GM12891 (cell line): ENCODE measurements around the gene SRSF4.

Source experiments
- DNase-seq: peaks from one replicate; pipeline ENCODE4 v3.0.0; 2011; ENCODE audit warnings: low spot score; ENCODE audit not compliant: insufficient read length
- FAIRE-seq: peaks from 2 replicates; lab custom pipeline; 2011; peaks lifted over from hg19 to GRCh38; lab: Jason Lieb, UNC
- PAX5 ChIP-seq: IDR thresholded peaks from 2 replicates; pipeline ENCODE4 v1.6.1; 2011; ENCODE audit warnings: low read length, moderate library complexity, mild to moderate bottlenecking; ENCODE audit not compliant: insufficient read depth, severe bottlenecking
- POLR2A ChIP-seq: IDR thresholded peaks from 2 replicates; pipeline ENCODE4 v1.6.1; 2011; ENCODE audit warnings: low read depth, low read length, control low read depth
- POLR2AphosphoS5 ChIP-seq: IDR thresholded peaks from 2 replicates; pipeline ENCODE4 v1.6.1; 2011; ENCODE audit warnings: low read depth, low read length, control low read depth
- POU2F2 ChIP-seq: IDR thresholded peaks from 2 replicates; pipeline ENCODE4 v1.6.1; 2011; ENCODE audit warnings: low read depth, mild to moderate bottlenecking, control low read depth, low read length, moderate library complexity
- SPI1 ChIP-seq: IDR thresholded peaks from 2 replicates; pipeline ENCODE4 v1.6.1; 2011; ENCODE audit warnings: low read depth, low read length, control low read depth
- TAF1 ChIP-seq: IDR thresholded peaks from 2 replicates; pipeline ENCODE4 v1.6.1; 2011; ENCODE audit warnings: low read depth, low read length, control low read depth

Gene SRSF4

GRCh38 chr1:29202584-29203340 lies 21.1 kb upstream of the SRSF4 start:
- FAIRE-seq: peak; percentile 98
- peak; percentile 75 for DNase-seq
- TF ChIP-seq SPI1 (no peak), TAF1 (no peak), PAX5 (no peak), POLR2A (no peak), POU2F2 (no peak), POLR2AphosphoS5 (no peak)

DNA sequence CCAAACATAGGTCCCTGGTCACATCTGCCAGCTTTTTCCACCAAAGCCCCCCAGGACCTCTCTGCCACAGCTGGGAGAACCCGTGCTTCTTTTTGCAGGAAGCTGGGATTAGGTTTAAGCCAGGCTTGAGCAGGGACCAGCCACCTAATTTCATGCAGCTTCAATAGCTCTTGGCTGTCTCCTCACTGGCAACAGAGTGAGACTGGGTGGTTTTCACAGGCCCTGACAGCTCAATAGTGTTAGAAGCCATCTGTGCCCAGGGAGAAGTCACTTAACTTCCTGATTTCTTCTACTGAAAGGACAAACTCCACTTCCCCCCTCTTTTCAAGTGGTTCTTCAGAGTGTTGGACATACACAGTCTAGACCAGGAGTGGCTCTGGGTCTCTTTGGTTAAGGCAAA lies 20.4 kb upstream of the SRSF4 start:
- FAIRE-seq: no peak
- no peak for DNase-seq
- no peak for TF ChIP-seq POU2F2
- no peak for TF ChIP-seq PAX5
- TF ChIP-seq TAF1: no peak
- no peak for TF ChIP-seq SPI1
- no peak for TF ChIP-seq POLR2AphosphoS5
- TF ChIP-seq POLR2A: no peak

- TF ChIP-seq POU2F2 (no peak), PAX5 (no peak), SPI1 (no peak), POLR2A (no peak), POLR2AphosphoS5 (no peak), TAF1 (no peak)
- DNase-seq: no peak
- no peak for FAIRE-seq
Measured at GRCh38 chr1:29201595-29202051, 19.9 kb upstream of the SRSF4 start.

DNA sequence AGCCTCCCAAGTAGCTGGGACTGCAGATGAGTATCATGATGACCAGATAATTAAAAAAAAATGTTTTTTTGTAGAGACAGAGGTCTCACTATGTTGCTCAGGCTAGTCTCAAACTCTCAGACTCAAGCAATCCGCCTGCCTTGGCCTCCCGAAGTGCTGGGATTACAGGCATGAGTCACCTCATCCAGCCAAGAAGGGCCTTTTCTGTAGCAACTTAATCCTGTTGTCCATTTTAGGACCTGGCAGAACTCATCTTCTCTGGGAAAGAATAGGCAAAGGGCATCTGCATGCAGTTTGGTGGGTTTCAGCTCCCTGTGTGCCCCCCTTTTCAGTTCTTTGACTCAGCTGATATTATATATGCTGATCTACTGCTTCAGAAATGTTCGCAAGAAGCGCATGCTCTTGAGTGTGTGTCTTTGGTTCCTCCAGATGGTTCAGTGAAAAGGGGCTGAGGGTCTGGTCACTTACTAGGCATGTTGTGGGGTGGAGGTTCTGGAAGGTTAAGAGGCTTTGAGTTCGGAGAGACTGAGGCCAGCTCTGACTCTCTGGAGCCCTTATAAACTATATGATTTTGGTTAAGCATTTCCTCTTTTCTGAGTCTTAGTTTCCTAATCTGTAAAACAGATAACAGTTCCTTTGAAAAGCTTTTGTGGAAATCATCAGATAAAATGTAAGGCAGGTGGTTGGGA lies 19.4 kb upstream of the SRSF4 start:
- FAIRE-seq: no peak
- TF ChIP-seq TAF1 (no peak), POLR2A (no peak), SPI1 (no peak), PAX5 (no peak), POU2F2 (no peak), POLR2AphosphoS5 (no peak)
- no peak for DNase-seq

- FAIRE-seq (peak; percentile 57), DNase-seq (no peak)
- TF ChIP-seq TAF1 (no peak), PAX5 (no peak), POU2F2 (no peak), POLR2AphosphoS5 (no peak), SPI1 (no peak), POLR2A (no peak)
Measured at GRCh38 chr1:29197993-29198392, 16.3 kb upstream of the SRSF4 start.

DNA sequence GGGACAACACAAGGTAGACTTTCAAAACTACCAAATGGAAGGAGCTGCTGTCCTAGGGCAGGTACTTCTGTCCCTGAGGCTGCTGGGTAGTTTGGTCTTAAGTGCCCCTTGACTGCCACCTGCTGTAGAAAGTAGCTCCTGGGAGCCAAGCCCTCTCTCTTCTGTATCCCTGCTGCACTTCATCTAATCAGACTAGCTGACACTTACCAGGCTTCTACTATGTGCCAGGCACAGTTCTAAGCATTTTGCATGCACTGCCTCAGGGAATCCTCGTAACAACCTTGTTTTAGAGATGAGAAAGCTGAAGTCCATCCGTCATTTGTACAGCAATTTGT lies 15.9 kb upstream of the SRSF4 start:
- TF ChIP-seq SPI1: no peak
- TF ChIP-seq TAF1: no peak
- TF ChIP-seq POLR2AphosphoS5: no peak
- TF ChIP-seq POU2F2: no peak
- no peak for TF ChIP-seq POLR2A
- no peak for TF ChIP-seq PAX5
- FAIRE-seq (no peak), DNase-seq (peak; percentile 30)

- DNase-seq: no peak
- peak; percentile 31 for FAIRE-seq
- no peak for TF ChIP-seq POLR2A
- TF ChIP-seq TAF1: no peak
- TF ChIP-seq POLR2AphosphoS5: no peak
- no peak for TF ChIP-seq SPI1
- TF ChIP-seq POU2F2: no peak
- TF ChIP-seq PAX5: no peak
Measured at GRCh38 chr1:29196863-29197589, 15.3 kb upstream of the SRSF4 start.

GRCh38 chr1:29195881-29196291 lies 14.2 kb upstream of the SRSF4 start:
- DNase-seq: no peak
- no peak for TF ChIP-seq PAX5
- TF ChIP-seq POLR2AphosphoS5: no peak
- TF ChIP-seq POLR2A: no peak
- TF ChIP-seq POU2F2: no peak
- TF ChIP-seq SPI1: no peak
- TF ChIP-seq TAF1: no peak
- FAIRE-seq: no peak

GRCh38 chr1:29193879-29194455 lies 12.3 kb upstream of the SRSF4 start:
- no peak for TF ChIP-seq POLR2A
- no peak for TF ChIP-seq POLR2AphosphoS5
- TF ChIP-seq SPI1: no peak
- no peak for TF ChIP-seq POU2F2
- no peak for TF ChIP-seq TAF1
- TF ChIP-seq PAX5: no peak
- no peak for DNase-seq

More at GRCh38 chr1:29193879-29194455, 12.3 kb upstream of the SRSF4 start:
- FAIRE-seq: no peak
